Activated naive CD4-positive, alpha-beta T cell treated with Interleukin-2 at 50 U/mL for 16 hours (primary cell): Measurements from ENCODE around the gene HTATSF1.

Experiments
- DNase-seq: peaks from one replicate; pipeline ENCODE4 v3.0.0-alpha.2; 2020

The HTATSF1 gene

DNA sequence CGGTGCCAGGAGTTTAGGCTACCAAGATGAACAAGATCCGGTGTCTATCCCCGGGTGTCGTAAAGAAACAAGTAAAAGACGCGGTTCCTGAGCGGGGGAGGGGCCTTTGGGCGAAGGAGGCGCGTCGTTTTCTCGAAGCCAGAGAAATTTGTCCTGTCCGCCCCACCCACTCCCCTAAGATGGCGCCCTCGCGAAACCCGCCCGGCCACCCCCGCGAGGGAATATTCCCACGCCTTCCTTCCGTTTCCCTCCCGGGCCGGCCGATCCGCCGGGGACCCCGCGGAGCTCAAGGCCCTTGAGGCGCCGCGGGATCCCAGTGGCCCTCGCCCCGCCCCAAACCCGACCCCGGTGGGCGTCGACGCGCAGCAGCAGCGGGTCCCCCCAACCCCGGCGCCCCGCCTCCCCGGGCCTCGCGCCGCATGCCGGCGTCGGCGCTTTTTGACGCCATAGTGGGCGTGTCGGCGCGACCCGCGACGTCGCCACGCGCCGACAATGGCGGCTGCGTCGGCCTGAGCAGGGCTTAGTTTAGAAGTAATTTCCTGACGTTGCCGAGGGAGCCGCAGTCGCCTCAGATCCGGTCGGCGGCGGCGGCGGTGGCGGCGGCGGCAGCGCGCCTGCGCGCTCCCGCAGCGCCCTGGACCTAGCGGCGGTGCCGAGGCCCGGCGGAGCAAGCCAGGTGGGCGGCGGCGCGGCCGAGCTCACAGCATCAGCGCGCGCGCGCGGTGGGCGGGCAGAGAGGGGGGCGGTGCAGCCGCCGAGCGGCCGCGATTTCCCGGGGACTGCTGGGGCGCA, 432 bp upstream of the HTATSF1 start:
- peak; percentile 86 for DNase-seq

DNA sequence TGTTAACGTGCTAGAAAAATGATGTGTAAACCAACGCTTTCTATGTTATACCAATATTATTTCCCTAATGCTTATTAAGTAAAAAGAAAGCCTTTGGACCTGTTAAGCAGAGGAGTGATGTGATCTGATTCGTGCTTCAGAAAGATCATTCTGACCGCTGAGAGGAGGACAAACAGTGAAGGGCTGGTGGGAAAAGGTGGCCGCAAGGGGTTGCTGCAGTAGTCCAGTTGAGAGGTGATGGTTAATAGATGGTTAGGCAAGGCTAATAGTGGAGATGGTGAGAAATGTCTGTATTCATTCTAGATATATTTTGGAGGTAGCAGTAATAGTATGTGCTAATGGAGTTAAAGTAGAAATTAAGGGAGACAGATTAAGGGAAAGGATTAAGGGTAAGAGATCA, 21.7 kb downstream of the HTATSF1 start:
- DNase-seq, result no peak

DNA sequence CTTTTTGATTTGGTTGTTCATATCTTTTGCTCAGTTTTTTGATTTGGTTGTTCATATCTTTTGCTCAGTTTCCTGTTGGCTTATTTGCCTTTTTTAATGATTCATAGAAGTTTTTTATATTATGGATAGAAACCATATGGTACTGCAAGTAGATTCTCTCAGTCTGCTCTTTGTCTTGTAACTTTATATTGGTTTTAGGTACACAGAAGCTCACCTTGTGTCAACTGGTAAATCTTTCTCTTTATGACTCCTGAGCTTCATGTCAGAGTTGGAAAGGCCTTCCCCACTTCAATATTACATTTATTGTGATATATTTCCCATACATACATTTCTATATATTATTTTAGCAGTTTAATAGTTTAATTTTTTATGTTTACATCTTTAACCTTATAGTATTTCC, 26.4 kb downstream of the HTATSF1 start:
- no peak for DNase-seq

DNA sequence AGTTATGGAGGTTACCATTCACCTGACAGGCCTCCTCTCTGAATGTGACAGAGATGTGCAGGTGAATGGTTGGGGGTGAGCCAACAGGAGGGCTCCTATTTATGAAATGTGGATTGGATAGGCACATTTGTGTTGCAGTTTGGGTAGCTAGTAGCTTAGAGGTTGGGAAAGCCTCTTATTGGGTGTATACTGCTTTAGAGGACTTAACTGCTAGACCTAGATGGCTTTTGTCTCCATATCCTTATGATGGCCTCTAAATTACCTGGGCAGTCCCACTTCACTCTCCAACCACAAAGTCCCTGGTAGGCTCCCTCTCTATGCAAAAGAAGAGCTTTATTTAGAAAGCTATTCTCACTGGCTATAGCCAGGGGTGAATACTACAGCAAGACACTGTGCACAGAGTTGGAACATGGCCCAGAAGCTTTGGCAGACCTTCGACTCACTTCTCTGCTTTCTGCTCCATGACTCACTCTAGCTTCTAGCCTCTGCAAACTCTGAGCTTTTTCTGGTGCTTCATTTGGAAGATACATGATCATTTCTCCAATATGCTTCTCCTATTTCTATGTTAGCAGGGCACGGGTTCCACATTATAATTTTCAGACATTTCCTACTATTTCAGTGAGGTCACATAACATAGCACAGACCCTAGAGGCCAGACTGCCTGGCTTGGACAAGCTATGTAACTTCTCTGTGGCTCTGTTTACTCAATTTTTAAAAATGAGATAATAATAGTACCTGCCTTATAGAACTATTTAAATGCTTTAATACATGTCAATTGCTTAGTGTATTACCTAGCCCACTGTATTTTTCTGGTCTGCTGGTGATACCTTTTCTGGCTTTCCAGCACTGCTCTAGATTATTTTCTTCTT, 28.6 kb downstream of the HTATSF1 start:
- no peak for DNase-seq

DNA sequence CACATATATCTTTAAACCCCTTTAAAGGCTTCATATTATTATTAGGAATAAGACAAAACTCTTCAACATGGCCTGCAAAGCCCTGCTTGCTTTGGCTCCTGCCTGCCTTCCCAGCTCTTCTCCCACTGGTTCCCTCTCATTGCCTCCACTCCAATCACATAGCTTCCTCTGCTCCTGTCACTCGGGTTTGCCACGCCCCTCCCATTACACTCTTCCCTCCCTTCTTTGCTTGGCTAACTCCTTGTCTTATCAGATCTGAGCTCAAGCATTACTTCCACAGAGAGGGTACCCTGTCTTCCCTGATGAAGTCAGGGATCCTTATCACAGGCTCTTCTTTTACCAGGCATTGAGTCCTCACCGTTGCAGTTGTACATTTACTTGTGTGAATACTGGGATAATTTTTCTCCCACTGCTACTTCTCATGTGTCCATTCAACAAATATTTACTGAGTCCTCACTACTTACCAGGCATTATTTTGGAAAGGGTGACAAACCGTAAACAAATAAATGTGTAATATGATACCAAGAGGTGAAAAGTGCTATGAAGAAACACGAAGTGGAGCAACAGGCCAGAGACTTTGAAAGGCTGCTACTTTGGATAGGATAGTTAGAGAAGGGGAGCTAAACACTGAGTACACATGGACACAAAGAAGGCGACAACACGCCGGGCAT, 31.4 kb downstream of the HTATSF1 start:
- no peak for DNase-seq

DNA sequence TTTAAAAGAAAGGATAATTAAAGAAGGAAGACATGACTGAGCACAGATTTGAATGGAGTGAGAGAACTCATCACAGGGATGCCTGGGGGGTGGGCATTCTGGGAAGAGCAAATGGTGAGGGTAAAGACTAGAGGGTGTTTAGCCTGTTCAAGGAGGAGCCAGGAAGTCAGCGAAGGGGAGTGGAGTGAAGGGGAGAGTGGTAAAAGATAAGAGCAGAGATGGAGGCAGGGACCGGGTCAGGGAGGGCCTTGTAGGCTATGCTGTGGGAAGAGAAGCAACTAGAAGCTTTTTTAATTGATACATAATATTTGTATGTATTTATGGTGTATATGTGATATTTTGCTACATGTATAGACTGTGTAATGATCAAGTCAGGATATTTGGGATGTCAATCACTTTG, 32.4 kb downstream of the HTATSF1 start:
- DNase-seq, result no peak

DNA sequence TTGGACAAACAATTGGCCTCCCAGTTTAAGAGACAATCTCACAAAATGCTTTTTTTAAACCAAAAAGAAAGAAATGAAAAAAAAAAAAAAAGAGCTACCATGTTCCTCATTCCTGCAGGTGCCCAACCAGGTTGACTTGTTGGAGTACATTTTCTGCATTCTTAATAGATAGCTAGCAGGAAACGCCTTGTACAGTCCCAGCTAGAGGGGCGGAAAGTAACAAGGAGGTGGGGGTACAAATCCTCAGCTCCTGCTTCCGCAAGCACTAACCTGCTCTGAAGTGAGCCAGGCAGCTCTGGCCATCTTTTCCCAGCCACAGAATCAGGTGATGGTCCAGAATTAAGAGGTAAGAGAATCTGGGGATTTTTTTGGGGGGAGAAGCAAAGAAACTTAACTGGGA, 34.6 kb downstream of the HTATSF1 start, which contains the start of gene VGLL1:
Gene VGLL1, plus strand, starts transcription at position 265 of the 400 bp plus-strand sequence. CDS start 3,806 bp downstream, outside the sequence.
- DNase-seq, result no peak

DNA sequence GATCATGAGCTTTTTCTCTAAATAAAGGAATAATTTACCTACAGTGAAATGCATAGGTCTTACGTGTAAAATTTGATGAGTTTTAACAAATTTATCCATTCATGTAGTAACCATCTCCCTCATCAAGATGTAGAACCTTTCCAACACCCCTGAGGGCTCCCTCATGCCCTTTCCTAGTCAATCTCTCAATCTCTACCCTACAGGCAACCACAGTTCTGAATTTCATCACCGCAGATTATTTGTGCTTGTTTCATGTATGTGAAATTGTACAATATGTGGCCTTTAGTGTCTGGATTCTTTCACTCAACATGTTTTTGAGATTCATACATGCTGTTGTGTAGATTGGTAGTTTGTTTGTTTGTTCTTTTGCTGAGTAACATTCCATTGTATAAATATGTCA, 36.7 kb downstream of the HTATSF1 start:
- no peak for DNase-seq

DNA sequence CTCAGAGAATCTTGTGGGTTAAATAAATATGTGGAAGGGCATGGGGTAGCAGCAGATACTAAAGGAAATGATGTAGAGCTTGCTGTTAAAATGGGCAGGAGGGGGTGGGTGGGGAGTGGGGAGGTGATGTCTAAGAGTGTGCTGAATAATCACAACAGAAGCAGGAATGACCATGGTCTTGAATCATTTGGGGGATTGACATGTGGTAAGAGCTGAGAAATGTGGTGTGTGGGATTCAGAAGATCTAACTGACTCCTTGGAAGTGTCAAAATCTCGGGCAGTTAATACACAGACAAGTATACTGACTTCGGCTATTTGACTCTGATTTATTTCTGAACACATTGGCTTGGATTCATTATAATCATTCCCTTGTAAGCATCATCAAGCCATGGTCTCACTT, 41.4 kb downstream of the HTATSF1 start:
- DNase-seq, result no peak

DNA sequence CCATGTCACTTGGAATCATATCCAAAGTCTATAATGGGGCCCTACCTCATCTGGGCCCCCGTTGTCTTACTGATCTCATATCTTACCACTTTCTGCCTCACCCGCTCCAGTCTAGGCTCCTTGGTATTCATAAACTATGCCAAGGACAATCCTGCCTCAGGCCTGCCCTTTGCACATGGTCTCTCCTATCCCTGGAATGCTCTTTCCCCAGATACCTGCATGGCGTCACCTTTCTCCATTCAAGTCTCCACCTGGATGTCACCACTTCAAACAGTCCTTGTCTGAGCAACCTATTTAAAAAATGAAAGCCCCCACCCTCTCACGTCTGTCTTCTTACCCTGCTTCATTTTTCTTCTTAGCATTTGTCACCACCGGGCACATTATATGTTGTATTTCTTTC, 42.8 kb downstream of the HTATSF1 start:
- DNase-seq, result no peak

DNA sequence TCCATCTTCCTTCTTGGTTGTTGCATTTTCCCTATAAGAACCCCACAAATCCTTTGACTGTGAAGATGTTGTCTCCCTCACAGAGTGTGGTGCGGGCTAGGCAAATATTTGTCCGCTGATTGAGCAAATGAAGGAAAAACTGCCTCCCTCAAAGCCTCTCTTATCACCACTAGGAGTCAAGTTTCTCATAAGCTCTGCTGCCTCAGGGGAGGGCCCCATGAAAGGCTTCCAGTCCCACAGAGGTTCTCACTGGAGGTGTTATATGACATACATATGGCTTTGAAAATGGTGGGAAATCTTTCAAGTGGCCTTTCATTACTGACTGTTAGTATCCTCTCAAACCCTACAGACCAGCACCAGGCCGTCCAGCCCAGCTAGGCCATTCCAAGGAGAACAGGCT, 43.9 kb downstream of the HTATSF1 start:
- no peak for DNase-seq

DNA sequence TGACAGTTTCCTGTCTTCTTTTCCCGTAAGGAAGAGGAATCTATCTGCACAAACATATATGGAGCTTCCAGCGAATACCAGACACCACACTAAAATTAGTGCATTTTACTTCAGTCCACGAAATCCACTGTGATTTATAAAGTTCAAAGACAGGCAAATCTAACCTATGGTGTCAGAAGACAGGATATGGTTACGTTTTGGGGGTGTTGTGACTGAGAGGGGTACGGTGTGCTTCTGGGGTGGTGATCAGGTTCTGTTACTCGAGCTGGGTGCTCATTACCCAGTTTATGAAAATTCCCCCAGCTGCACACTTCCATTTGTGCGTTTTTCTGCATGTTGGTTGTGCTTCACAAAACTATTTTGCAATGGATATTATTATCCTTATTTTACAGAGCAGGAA, 44.9 kb downstream of the HTATSF1 start:
- no peak for DNase-seq

DNA sequence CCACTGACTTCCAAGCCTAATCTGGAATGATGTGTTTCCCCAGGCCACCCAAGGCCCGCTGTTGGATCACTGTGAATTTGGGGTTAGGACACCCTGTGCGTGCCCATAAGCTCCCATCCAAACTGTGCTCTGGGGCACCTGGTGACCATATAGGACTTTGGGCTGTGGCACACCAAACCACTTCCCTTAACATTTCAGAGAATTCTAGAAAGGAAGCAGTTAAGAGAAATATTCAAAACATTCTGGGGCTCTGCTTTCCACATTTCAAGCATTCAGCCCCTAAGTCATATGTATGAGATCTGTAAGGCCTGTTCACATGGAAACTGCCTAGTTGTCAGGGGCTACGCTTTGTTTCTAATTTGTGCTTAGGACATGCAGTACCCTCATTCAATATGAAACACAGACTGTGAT, 49.0 kb downstream of the HTATSF1 start:
- no peak for DNase-seq

DNA sequence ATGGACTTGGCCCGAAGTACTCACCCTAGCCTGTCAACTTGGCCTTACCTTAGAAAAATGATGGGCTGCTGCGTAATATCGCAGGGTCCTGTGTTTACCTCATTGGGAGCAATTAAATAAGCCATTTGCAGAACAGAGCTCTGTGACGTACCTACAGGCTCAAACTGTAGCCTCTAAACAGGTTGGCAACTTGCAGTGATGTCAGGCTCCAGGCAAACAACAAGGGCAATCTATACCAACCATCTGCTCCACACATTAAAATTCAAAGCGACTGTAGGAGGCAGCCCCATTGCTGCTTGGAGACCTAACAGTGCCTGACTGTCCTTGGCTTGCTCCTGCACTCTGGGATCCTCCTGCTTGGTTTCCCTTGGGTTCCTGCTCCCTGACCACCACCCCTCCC, 51.8 kb downstream of the HTATSF1 start:
- no peak for DNase-seq

DNA sequence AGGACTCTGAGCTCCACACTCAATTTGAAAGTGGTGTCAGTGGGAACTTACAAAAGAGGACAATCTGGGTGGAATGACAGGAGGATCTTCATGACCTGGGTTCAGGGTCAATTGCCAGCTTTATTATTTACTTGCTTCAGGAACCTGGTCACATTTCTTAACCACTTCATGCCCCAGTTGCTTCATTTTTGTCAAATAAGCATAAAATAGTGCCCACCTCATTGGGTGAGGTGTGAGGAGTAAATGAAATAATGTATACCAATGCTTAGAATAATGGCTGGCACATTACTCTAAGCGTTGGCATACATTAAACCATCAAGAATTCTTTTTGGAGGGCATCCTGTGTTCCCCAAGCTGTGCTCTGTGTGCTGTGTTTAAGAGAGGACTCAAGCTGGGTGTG, 54.0 kb downstream of the HTATSF1 start:
- DNase-seq, result no peak

DNA sequence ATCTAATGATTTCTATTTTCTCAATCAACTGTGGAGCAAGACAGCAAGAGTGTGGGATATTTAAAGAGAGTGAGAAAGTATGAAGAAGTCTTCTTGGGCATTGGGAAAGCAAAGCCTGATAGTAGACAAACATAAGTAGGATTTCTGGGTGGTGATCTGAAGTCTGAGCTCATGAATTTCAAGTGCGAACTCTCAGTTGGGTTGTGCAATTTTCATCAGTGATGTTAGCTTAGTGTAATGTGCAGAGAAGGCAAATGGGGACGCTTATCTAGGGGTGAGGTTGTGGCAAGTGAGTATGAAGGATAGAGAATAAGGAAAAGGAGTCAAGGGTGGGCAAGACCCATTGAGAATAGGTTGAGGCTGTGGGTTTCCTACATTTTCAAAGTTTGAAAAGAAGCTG, 58.3 kb downstream of the HTATSF1 start:
- DNase-seq, result no peak
